Stimulated activated CD4-positive, alpha-beta T cell treated with anti-CD3 and anti-CD28 coated beads, Interleukin-1b, Interleukin-23, amount 100 ng/mL, for 4 hours (primary cell): ENCODE results near the gene SENP2.

ENCODE experiments used
- DNase-seq, 2 donors: peaks; one replicate each; pipeline ENCODE4 v3.0.0-alpha.2; 2020; ENCODE audit warnings: low read depth in 2 of 2

The SENP2 gene

GRCh38 chr3:185678027-185678426 is 91.9 kb downstream of the SENP2 start:
- no peak for DNase-seq

GRCh38 chr3:185680231-185680630 is 94.1 kb downstream of the SENP2 start:
- DNase-seq, result no peak
